Esophagus muscularis mucosa (tissue), 4 donors: Measurements from ENCODE around the gene SDR9C7. TPM values are rescaled to one million over a fixed set of nuclear protein-coding genes. Genes with fewer than 3 reads are reported as not detected.
"Not testable (repeated sequence)": the region's sequence is repeated elsewhere in the genome, so short reads cannot be mapped to it uniquely, and the experiment has no call there.

ENCODE experiments used
- DNase-seq: peaks from one replicate; pipeline ENCODE4 v3.0.0-alpha.2; 2017; ENCODE audit errors: extremely low spot score
- H3K27ac ChIP-seq, 4 donors: fragments of 200-600 bp; sonication (generic); replicated peaks in 1 of 4; 1 replicate in 3 of 4; 2 replicates in 1 of 4; pipeline ENCODE4 v1.5.1; 2016 to 2019; ENCODE audit warnings: mild to moderate bottlenecking in 1 of 4
- H3K27me3 ChIP-seq, 4 donors: fragments of 200-600 bp; sonication (generic); one replicate each; pipeline versions ENCODE4 v1.5.1 to v1.6.0; 2016 to 2019
- H3K36me3 ChIP-seq, 4 donors: fragments of 200-600 bp; sonication (generic); one replicate each; pipeline ENCODE4 v1.5.1; 2016 to 2019
- H3K4me1 ChIP-seq, 4 donors: fragments of 200-600 bp; sonication (generic); one replicate each; pipeline ENCODE4 v1.5.1; 2016 to 2019
- H3K4me3 ChIP-seq, 4 donors: fragments of 200-600 bp; sonication (generic); 1 replicate in 2 of 4; 2 replicates in 2 of 4; pipeline ENCODE4 v1.5.1; 2016 to 2019; ENCODE audit warnings: mild to moderate bottlenecking in 4 of 4, moderate library complexity in 1 of 4
- H3K9me3 ChIP-seq, 4 donors: fragments of 200-600 bp; sonication (generic); 1 replicate in 3 of 4; 2 replicates in 1 of 4; pipeline ENCODE4 v1.5.1; 2016 to 2019
- CTCF ChIP-seq, 3 experiments: fragments of 200-600 bp in 2 of 3; fragments of 450-650 bp in 1 of 3; sonication (generic) in 2 of 3; IDR thresholded peaks; one replicate each; pipeline ENCODE4 v1.5.1; 2017 to 2019; ENCODE audit warnings: antibody characterized with exemption in 3 of 3, mild to moderate bottlenecking in 2 of 3, moderate library complexity in 1 of 3
- EP300 ChIP-seq: sonication (generic); formaldehyde crosslinking; IDR thresholded peaks from one replicate; pipeline ENCODE4 v1.6.1; 2017; ENCODE audit warnings: antibody characterized with exemption
- POLR2A ChIP-seq: fragments of 450-650 bp; IDR thresholded peaks from one replicate; pipeline ENCODE4 v1.6.1; 2017; ENCODE audit warnings: antibody characterized with exemption, moderate library complexity, mild to moderate bottlenecking, low read depth
- POLR2AphosphoS5 ChIP-seq, 2 donors: sonication (generic); formaldehyde crosslinking; IDR thresholded peaks; one replicate each; pipeline ENCODE4 v1.6.1; 2017; ENCODE audit warnings: antibody characterized with exemption in 2 of 2
- WGBS: methylation state at CpG from one replicate; pipeline ENCODE4 v1.1.5; 2018; 5-methylcytosine and 5-hydroxymethylcytosine counted together
- intact Hi-C: fragments of 100-400 bp; cut with DNase I; formaldehyde crosslinking; loops from one replicate; pipeline ENCODE4 v1.15.1; 2023
- total RNA-seq, 4 donors: library from RNA; depleted of rRNA; stranded (reverse); fragments of >200 nt; gene quantifications; one replicate each; pipeline versions ENCODE4 v1.1.0 to v1.2.1, GENCODE V29; 2016

Gene SDR9C7
- total RNA-seq, 4 donors from 2014 or later = 0.40 to 0.42 TPM; not detected in 2

DNA sequence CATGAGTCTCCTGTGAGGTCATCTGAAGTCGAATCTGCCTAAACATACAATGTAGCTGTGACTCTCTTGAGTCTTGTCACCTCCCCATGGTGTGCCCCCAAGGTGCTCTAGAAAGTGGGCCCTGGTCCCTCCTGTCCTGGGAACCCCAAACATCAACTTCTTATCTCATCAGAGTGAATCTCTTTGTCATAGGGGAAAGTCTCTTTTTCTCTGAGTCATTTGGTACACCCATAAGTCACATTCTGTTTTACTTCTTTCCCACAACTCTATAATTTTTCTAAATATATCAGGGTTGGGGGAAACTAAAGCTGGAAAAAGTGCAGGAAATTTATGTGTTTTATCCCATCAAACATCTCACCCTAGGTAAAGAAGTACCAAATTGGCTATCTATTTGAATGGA is 12.9 kb downstream of the SDR9C7 start:
- Histone ChIP-seq H3K27me3 (no peaks in the 10 kb centered on the region), H3K36me3 (no peaks in the 10 kb centered on the region), H3K27ac (no peak overlapping the region), H3K4me3 (no peak overlapping the region), H3K4me1 (no peaks in the 10 kb centered on the region), H3K9me3 (no peaks in the 10 kb centered on the region)
- intact Hi-C loops = no loop called here
- TF ChIP-seq CTCF (IDR thresholded peaks at IDR 0.05) (no peak), POLR2A (no peak), POLR2AphosphoS5 (IDR thresholded peaks at IDR 0.05) (no peak), EP300 (no peak)
- WGBS = 83% methylated on average over 1 of the region's 1 CpG
- no peak for DNase-seq

DNA sequence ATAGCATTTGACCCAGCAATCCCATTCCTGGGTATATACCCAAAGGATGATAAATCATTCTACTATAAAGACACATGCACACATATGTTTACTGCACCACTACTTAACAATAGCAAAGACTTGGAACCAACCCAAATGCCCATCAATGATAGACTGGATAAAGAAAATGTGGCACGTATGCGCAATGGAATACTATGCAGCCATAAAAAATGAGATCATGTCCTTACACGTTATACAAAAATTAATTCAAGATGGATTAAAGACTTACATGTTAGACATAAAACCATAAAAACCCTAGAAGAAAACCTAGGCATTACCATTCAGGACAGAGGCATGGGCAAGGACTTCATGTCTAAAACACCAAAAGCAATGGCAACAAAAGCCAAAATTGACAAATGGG is 16.1 kb downstream of the SDR9C7 start:
- H3K4me3 ChIP-seq, H3K27ac ChIP-seq, H3K9me3 ChIP-seq, intact Hi-C loops, H3K27me3 ChIP-seq, H3K4me1 ChIP-seq, DNase-seq, H3K36me3 ChIP-seq: not testable (repeated sequence)
- WGBS = 91% methylated on average over 3 of the region's 3 CpGs

DNA sequence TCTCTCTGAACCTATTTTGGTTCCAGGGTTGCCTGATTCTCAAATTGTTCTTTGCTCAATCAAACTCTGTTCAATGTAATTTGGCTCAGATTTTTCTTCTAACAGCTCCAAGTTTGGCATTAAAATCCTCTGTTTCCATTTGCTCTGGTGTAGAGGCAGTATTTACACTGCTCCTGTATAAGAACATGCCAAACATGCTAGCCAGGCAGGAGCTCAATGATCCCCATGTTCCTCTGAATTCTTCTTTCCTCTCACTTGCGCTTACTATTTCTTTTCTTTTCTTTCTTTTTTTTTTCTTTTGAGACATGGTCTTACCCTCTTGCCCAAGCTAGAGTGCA is 17.2 kb downstream of the SDR9C7 start:
- 82% methylated on average over 1 of the region's 1 CpG for WGBS
- no peak for TF ChIP-seq CTCF (IDR thresholded peaks at IDR 0.05)
- no peak for TF ChIP-seq POLR2A
- no peak for TF ChIP-seq POLR2AphosphoS5 (IDR thresholded peaks at IDR 0.05)
- TF ChIP-seq EP300 = no peak
- no peaks in the 10 kb centered on the region for H3K4me1 ChIP-seq
- DNase-seq = no peak
- no peaks in the 10 kb centered on the region for H3K36me3 ChIP-seq
- H3K27me3 ChIP-seq = no peaks in the 10 kb centered on the region
- no peak overlapping the region for H3K4me3 ChIP-seq
- intact Hi-C loops = no loop called here
- H3K27ac ChIP-seq = no peak overlapping the region
- H3K9me3 ChIP-seq = no peaks in the 10 kb centered on the region

- no peaks in the 10 kb centered on the region for H3K4me1 ChIP-seq
- 76% methylated on average over 4 of the region's 4 CpGs for WGBS
- TF ChIP-seq POLR2A = no peak
- no peak for TF ChIP-seq POLR2AphosphoS5 (IDR thresholded peaks at IDR 0.05)
- TF ChIP-seq EP300 = no peak
- no peak for TF ChIP-seq CTCF (IDR thresholded peaks at IDR 0.05)
Observed at GRCh38 chr12:56916296-56916995, 17.8 kb downstream of the SDR9C7 start.

GRCh38 chr12:56914724-56915123 is 19.5 kb downstream of the SDR9C7 start:
- H3K27ac ChIP-seq = no peak overlapping the region
- no peaks in the 10 kb centered on the region for H3K36me3 ChIP-seq
- no peak for DNase-seq
- no peaks in the 10 kb centered on the region for H3K27me3 ChIP-seq
- H3K4me3 ChIP-seq = no peak overlapping the region
- WGBS = 81% methylated on average over 3 of the region's 3 CpGs
- intact Hi-C loops = no loop called here
- H3K4me1 ChIP-seq = no peaks in the 10 kb centered on the region
- H3K9me3 ChIP-seq = peaks cover 0 to 3% (median 0%) of the 10 kb centered on the region in 4 donors
- TF ChIP-seq CTCF (IDR thresholded peaks at IDR 0.05) (no peak), POLR2AphosphoS5 (IDR thresholded peaks at IDR 0.05) (no peak), POLR2A (no peak), EP300 (no peak)

More at GRCh38 chr12:56916296-56916995, 17.8 kb downstream of the SDR9C7 start:
- no peaks in the 10 kb centered on the region for H3K27me3 ChIP-seq
- no peaks in the 10 kb centered on the region for H3K9me3 ChIP-seq
- H3K4me3 ChIP-seq = no peak overlapping the region
- intact Hi-C loops = no loop called here
- DNase-seq = no peak
- H3K27ac ChIP-seq = no peak overlapping the region
- no peaks in the 10 kb centered on the region for H3K36me3 ChIP-seq
